Measurements from ENCODE around the gene KIF21A. TPM values are rescaled to one million over a fixed set of nuclear protein-coding genes. Genes with fewer than 3 reads are reported as not detected.

KIF21A gene
- total RNA-seq, 1 experiment from 2014 or later = 29.1 TPM

GRCh38 chr12:39357041-39357440 lies 85.9 kb downstream of the KIF21A start:
- Histone ChIP-seq H2AFZ (ENCODE audit: low read depth, low read length, poor library complexity, severe bottlenecking) (no peak overlapping the region), H3K27me3 (ENCODE audit: insufficient read depth, low read length) (no peaks in the 10 kb centered on the region), H3K27ac (ENCODE audit: low read depth, low read length) (no peak overlapping the region), H3K4me1 (ENCODE audit: control insufficient read depth in 1 of 2, insufficient read depth in 2 of 2, low read length in 2 of 2) (peaks cover 0 to 5% of the 10 kb centered on the region in 2 experiments; a peak in 1 of 4 replicates), H3K4me3 (replicated peaks in 1 of 2; ENCODE audit: low read depth in 1 of 2, low read length in 2 of 2) (no peak overlapping the region), H3K4me2 (ENCODE audit: low read length) (no peak overlapping the region), H3K36me3 (ENCODE audit: control insufficient read depth in 1 of 2, insufficient read depth in 2 of 2, low read length in 2 of 2) (no peaks in the 10 kb centered on the region), H3K9me2 (ENCODE audit: insufficient read depth) (no peaks in the 10 kb centered on the region), H4K20me1 (ENCODE audit: insufficient read depth) (no peaks in the 10 kb centered on the region), H3K9ac (ENCODE audit: low read length) (no peak overlapping the region), H3K79me2 (ENCODE audit: insufficient read depth, low read length) (no peaks in the 10 kb centered on the region), H3K9me3 (ENCODE audit: control insufficient read depth in 1 of 2, insufficient read depth in 1 of 2, low read depth in 1 of 2, low read length in 2 of 2) (no peaks in the 10 kb centered on the region)
- ATAC-seq (no peak), DNase-seq (ENCODE audit: low read depth, low spot score) (no peak)
- TF ChIP-seq SIN3A (IDR thresholded peaks at IDR 0.05; ENCODE audit: low read depth) (no peak), CTCF (IDR thresholded peaks at IDR 0.05 in 2 of 3, conservative IDR thresholded peaks at IDR 0.05 in 1 of 3; ENCODE audit: borderline replicate concordance in 1 of 3, insufficient read depth in 1 of 3, low read depth in 2 of 3, low read length in 2 of 3) (no peak)
- RAD21 ChIA-PET (ENCODE audit: low non-redundant PET in 1 of 2, low total read pairs in 2 of 2, uncharacterized antibody in 2 of 2, unreplicated experiment in 2 of 2) = no interaction called here
- POLR2A ChIA-PET = no interaction called here
- CTCF ChIA-PET = no interaction called here
- no TSS peak for BruUV-seq (replicated peaks)
- intact Hi-C loops (cut with micrococcal nuclease) = no loop called here

- intact Hi-C loops (cut with micrococcal nuclease) = no loop called here
- Histone ChIP-seq H3K79me2 (ENCODE audit: insufficient read depth, low read length) (no peaks in the 10 kb centered on the region), H3K9me2 (ENCODE audit: insufficient read depth) (no peaks in the 10 kb centered on the region), H3K4me3 (replicated peaks in 1 of 2; ENCODE audit: low read depth in 1 of 2, low read length in 2 of 2) (no peak overlapping the region), H3K27me3 (ENCODE audit: insufficient read depth, low read length) (no peaks in the 10 kb centered on the region), H3K27ac (ENCODE audit: low read depth, low read length) (no peak overlapping the region), H3K9me3 (ENCODE audit: control insufficient read depth in 1 of 2, insufficient read depth in 1 of 2, low read depth in 1 of 2, low read length in 2 of 2) (no peaks in the 10 kb centered on the region), H2AFZ (ENCODE audit: low read depth, low read length, poor library complexity, severe bottlenecking) (no peak overlapping the region), H4K20me1 (ENCODE audit: insufficient read depth) (no peaks in the 10 kb centered on the region), H3K4me2 (ENCODE audit: low read length) (no peak overlapping the region), H3K9ac (ENCODE audit: low read length) (no peak overlapping the region), H3K36me3 (ENCODE audit: control insufficient read depth in 1 of 2, insufficient read depth in 2 of 2, low read length in 2 of 2) (peaks cover 3 to 4% of the 10 kb centered on the region in 2 experiments; a peak in 2 of 4 replicates), H3K4me1 (ENCODE audit: control insufficient read depth in 1 of 2, insufficient read depth in 2 of 2, low read length in 2 of 2) (peaks cover 0 to 5% of the 10 kb centered on the region in 2 experiments; a peak in 1 of 4 replicates)
- ChIA-PET POLR2A (no interaction called here), CTCF (no interaction called here), RAD21 (ENCODE audit: low non-redundant PET in 1 of 2, low total read pairs in 2 of 2, uncharacterized antibody in 2 of 2, unreplicated experiment in 2 of 2) (no interaction called here)
- DNase-seq (ENCODE audit: low read depth, low spot score) (no peak), ATAC-seq (no peak)
- TF ChIP-seq CTCF (IDR thresholded peaks at IDR 0.05 in 2 of 3, conservative IDR thresholded peaks at IDR 0.05 in 1 of 3; ENCODE audit: borderline replicate concordance in 1 of 3, insufficient read depth in 1 of 3, low read depth in 2 of 3, low read length in 2 of 3) = no peak
- TF ChIP-seq ZBTB33 (IDR thresholded peaks at IDR 0.05; ENCODE audit: extremely low read depth, insufficient replicate concordance, low read length) = no peak
- TF ChIP-seq SIN3A (IDR thresholded peaks at IDR 0.05; ENCODE audit: low read depth) = no peak
- no peak for TF ChIP-seq EGR1 (IDR thresholded peaks at IDR 0.05; ENCODE audit: low read depth)
- no peak for TF ChIP-seq EZH2 (IDR thresholded peaks at IDR 0.05)
- TF ChIP-seq ZNF274 (IDR thresholded peaks at IDR 0.05; ENCODE audit: low read depth, low read length) = no peak
- TF ChIP-seq, protein P1, sequence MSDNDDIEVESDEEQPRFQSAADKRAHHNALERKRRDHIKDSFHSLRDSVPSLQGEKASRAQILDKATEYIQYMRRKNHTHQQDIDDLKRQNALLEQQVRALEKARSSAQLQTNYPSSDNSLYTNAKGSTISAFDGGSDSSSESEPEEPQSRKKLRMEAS (IDR thresholded peaks at IDR 0.05) = no peak
- no TSS peak for BruUV-seq (replicated peaks)
These were observed 87.1 kb downstream of the KIF21A start for GRCh38 chr12:39355841-39356240.

Measured in HCT116 (cell line).